Colonic mucosa (tissue), 4 donors: ENCODE measurements around the gene IFT57. TPM values are rescaled to one million over a fixed set of nuclear protein-coding genes. Genes with fewer than 3 reads are reported as not detected.
"Not testable (repeated sequence)": the region's sequence is repeated elsewhere in the genome, so short reads cannot be mapped to it uniquely, and the experiment has no call there.

ENCODE experiments used
- DNase-seq: peaks from one replicate; pipeline ENCODE4 v3.0.0-alpha.2; 2020
- H3K27ac ChIP-seq: fragments of 200-600 bp; one replicate; pipeline ENCODE4 v1.8.0; 2021
- H3K27me3 ChIP-seq: fragments of 200-600 bp; one replicate; pipeline ENCODE4 v1.8.0; 2021
- H3K36me3 ChIP-seq: fragments of 200-600 bp; one replicate; pipeline ENCODE4 v1.8.0; 2021
- H3K4me1 ChIP-seq: fragments of 200-600 bp; one replicate; pipeline ENCODE4 v1.8.0; 2021; ENCODE audit warnings: mild to moderate bottlenecking
- H3K4me3 ChIP-seq: fragments of 200-600 bp; one replicate; pipeline ENCODE4 v1.8.0; 2021
- H3K9ac ChIP-seq, 2 donors: one replicate each; pipeline ENCODE4 v1.7.0; 2013; ENCODE audit warnings: control low read depth in 2 of 2, low read depth in 2 of 2, low read length in 2 of 2
- H3K9me3 ChIP-seq: fragments of 200-600 bp; one replicate; pipeline ENCODE4 v1.8.0; 2021
- CTCF ChIP-seq: fragments of 200-600 bp; IDR thresholded peaks from one replicate; pipeline ENCODE4 v1.8.0; 2022; ENCODE audit warnings: antibody characterized with exemption, mild to moderate bottlenecking
- intact Hi-C: fragments of 100-400 bp; cut with DNase I; formaldehyde crosslinking; loops from one replicate; pipeline ENCODE4 v1.14.1; 2022
- total RNA-seq, 2 donors: library from RNA; stranded (reverse); fragmentation: NEBNext Ultra II Directional in 1 of 2; extraction: Animal tissue kit (Norgen Biotek cat#: 25700) in 1 of 2; gene quantifications; one replicate each; pipeline ENCODE4 v1.2.1, GENCODE V29; 2021
- donor health status: healthy.
- donor health status: DM: no; HTN: no; CAD: no.
- donor health status: DM: no; HTN: no; CAD: no.

Gene IFT57
- total RNA-seq = 10 to 100 TPM; 42.2 to 67.5 TPM

GRCh38 chr3:108221911-108222852 lies at the start of gene IFT57:
Gene IFT57 (minus strand): TSS chr3:108222424. CDS start chr3:108222322, 102 bp downstream.
- intact Hi-C loops = no loop called here
- no peaks in the 10 kb centered on the region for H3K36me3 ChIP-seq
- H3K4me1 ChIP-seq = no peaks in the 10 kb centered on the region
- H3K9ac ChIP-seq = peak within 1 kb of the TSS; percentile 81 to 96
- H3K4me3 ChIP-seq = peak within 1 kb of the TSS; percentile 65
- H3K27me3 ChIP-seq = no peaks in the 10 kb centered on the region
- peak within 1 kb of the TSS; percentile 80 for H3K27ac ChIP-seq
- TF ChIP-seq CTCF = no peak
- peak; percentile 98 for DNase-seq
- H3K9me3 ChIP-seq = no peaks in the 10 kb centered on the region

DNA sequence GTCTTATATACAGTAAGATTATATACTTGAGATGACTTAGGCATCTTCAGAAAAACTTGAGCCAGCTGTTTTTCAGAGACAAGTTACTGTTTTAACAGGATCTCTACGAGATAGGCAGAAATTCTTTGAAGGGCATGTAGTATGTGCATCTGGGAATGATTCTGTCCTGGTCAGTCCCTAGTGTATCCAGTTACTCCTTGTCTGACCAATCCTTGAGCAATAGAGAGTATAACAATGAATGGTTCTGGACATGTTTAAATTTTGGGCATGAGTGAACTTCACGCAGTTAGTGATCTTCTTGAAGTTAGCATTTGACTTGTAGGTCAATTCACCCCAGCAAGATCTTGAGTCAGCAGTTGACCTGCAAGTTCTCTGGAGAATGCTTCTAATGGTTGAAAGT lies 49.4 kb upstream of the IFT57 start:
- DNase-seq = no peak
- no peaks in the 10 kb centered on the region for H3K36me3 ChIP-seq
- H3K4me3 ChIP-seq = no peak overlapping the region
- no peaks in the 10 kb centered on the region for H3K4me1 ChIP-seq
- no peaks in the 10 kb centered on the region for H3K27me3 ChIP-seq
- H3K9me3 ChIP-seq = no peaks in the 10 kb centered on the region
- no peak overlapping the region for H3K9ac ChIP-seq
- TF ChIP-seq CTCF = no peak
- intact Hi-C loops = no loop called here
- H3K27ac ChIP-seq = no peak overlapping the region

DNA sequence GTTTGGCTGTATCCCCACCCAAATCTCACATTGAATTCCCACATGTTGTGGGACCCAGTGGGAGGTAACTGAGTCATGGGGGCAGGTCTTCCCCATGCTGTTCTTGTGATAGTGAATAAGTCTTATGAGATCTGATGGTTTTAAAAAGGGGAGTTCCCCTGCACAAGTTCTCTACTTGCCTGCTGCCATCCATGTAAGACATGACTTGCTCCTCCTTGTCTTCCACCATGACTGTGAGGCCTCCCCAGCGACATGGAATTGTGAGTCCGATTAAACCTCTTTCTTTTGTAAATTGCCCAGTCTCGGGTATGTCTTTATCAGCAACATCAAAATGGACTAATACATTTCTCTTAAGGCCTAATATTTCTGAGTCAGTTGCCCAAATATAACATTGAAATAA lies 46.0 kb upstream of the IFT57 start:
- intact Hi-C loops, H3K4me1 ChIP-seq: not testable (repeated sequence)

DNA sequence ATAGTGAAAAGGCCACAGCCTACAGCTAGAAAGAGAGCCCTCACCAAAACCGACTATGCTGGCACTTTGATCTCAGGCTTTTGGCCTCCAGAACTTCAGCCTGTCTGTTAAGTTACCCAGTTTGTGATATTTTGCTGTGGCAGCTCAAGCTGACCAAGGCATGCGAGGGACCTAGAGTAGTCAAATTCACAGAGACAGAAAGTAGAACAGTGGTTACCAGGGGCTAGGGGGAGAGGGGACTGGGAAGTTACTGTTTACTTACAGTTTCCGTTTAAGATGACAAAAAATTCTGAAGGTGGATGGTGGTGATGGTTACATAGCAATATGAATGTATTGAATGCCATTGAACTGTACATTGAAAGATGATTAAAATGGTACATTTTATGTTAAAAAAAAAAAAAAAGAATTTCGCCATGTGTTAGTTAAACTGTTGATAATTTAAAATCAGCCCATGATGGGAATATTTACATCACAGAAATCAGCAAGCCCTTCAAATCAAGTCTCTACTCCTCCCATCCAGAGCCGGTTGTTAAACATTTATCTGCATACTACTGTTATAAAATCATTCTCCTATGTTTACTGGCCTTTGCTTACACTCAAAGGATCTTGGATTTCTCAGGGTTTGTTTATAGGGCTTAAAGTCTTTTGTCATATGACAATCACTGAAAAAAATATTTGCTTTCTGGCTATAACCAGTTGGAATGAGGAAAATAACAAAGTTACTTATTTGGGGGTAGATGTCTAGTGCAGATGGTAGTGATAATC lies 42.5 kb upstream of the IFT57 start:
- H3K27ac ChIP-seq, H3K36me3 ChIP-seq, H3K9ac ChIP-seq, DNase-seq, intact Hi-C loops, H3K9me3 ChIP-seq, H3K27me3 ChIP-seq, H3K4me1 ChIP-seq, H3K4me3 ChIP-seq: not testable (repeated sequence)

More for the DNA sequence above, 46.0 kb upstream of the IFT57 start:
- not testable (repeated sequence) for H3K9ac ChIP-seq, H3K9me3 ChIP-seq, DNase-seq, H3K36me3 ChIP-seq, H3K27me3 ChIP-seq, H3K4me3 ChIP-seq, H3K27ac ChIP-seq

DNA sequence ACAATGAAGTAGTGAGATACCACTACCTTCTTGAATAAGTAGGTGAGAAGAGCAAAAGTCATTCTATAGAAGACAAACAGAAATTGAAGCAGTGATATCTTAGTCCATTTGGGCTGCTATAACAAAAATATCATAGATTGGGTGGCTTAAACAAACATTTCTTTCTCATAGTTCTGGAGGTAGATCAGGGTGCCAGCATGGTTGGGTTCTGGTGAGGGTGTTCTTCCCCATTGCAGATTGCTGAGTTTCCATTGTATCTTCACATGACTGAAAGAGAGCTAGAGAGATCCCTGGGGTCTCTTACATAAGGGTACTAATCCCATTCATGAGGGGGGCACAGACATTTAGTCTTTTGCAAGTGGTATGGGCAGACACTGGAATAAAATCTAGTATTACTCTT lies 32.9 kb upstream of the IFT57 start:
- Histone ChIP-seq H3K9ac (no peak overlapping the region), H3K27ac (no peak overlapping the region), H3K27me3 (no peaks in the 10 kb centered on the region), H3K4me1 (no peaks in the 10 kb centered on the region), H3K9me3 (no peaks in the 10 kb centered on the region), H3K4me3 (no peak overlapping the region), H3K36me3 (no peaks in the 10 kb centered on the region)
- intact Hi-C loops = no loop called here
- TF ChIP-seq CTCF = no peak
- DNase-seq = no peak

GRCh38 chr3:108251844-108252243 lies 29.6 kb upstream of the IFT57 start:
- Histone ChIP-seq H3K9ac (no peak overlapping the region), H3K27ac (peak overlapping the region; percentile 39), H3K4me3 (no peak overlapping the region), H3K27me3 (no peaks in the 10 kb centered on the region), H3K9me3 (no peaks in the 10 kb centered on the region), H3K4me1 (no peaks in the 10 kb centered on the region), H3K36me3 (no peaks in the 10 kb centered on the region)
- no peak for TF ChIP-seq CTCF
- no peak for DNase-seq
- intact Hi-C loops = no loop called here
